IMR-90 (cell line): ENCODE data around the gene LTBP2. TPM values are rescaled to one million over a fixed set of nuclear protein-coding genes. Genes with fewer than 3 reads are reported as not detected.

Experiments used
- ATAC-seq: fragments of 200-7000 bp; cut with Tn5 transposase; 2 replicates; pipeline ENCODE4 v1.9.1; 2020; ENCODE audit warnings: low read depth, mild to moderate bottlenecking, moderate library complexity
- BruUV-seq: library from RNA; stranded (reverse); fragments of 400-500 nt; replicated peaks from 2 replicates; lab custom pipeline; 2021; lab: Mats Ljungman, UMichigan
- CTCF ChIA-PET: fragments of 300-600 bp; formaldehyde crosslinking; extraction: SDS; loops from one replicate; lab custom pipeline; 2021; ENCODE audit warnings: antibody characterized with exemption; lab: Yijun Ruan, JAX
- POLR2A ChIA-PET: fragments of 300-600 bp; sonication (Branson Sonifier 250); formaldehyde crosslinking; loops from one replicate; lab custom pipeline; 2022; ENCODE audit warnings: antibody characterized with exemption; ENCODE audit not compliant: unreplicated experiment; lab: Charles Lee
- DNase-seq: peaks from one replicate; pipeline ENCODE4 v3.0.0; 2013
- H2AFZ ChIP-seq: replicated peaks from 2 replicates; pipeline ENCODE3; 2013; ENCODE audit warnings: low read length, mild to moderate bottlenecking; ENCODE audit not compliant: poor library complexity
- H2AK5ac ChIP-seq: 2 replicates; pipeline ENCODE4 v1.6.1; 2013; ENCODE audit warnings: low read depth, low read length, inconsistent platforms
- H2AK9ac ChIP-seq: replicated peaks from 2 replicates; pipeline ENCODE3; 2013; ENCODE audit warnings: mild to moderate bottlenecking, low read depth, low read length, moderate library complexity; ENCODE audit not compliant: poor library complexity
- H2BK120ac ChIP-seq: 2 replicates; pipeline ENCODE4 v1.6.1; 2013; ENCODE audit warnings: low read depth, low read length, inconsistent platforms
- H2BK15ac ChIP-seq: 3 replicates; pipeline ENCODE4 v1.6.1; 2013; ENCODE audit warnings: low read depth, low read length, inconsistent platforms
- H2BK20ac ChIP-seq: 2 replicates; pipeline ENCODE4 v1.6.1; 2013; ENCODE audit warnings: low read depth, mild to moderate bottlenecking, inconsistent platforms, low read length, moderate library complexity
- H2BK5ac ChIP-seq: 2 replicates; pipeline ENCODE4 v1.6.1; 2013; ENCODE audit warnings: mild to moderate bottlenecking, low read depth, low read length, inconsistent platforms; ENCODE audit not compliant: poor library complexity, severe bottlenecking
- H3K14ac ChIP-seq: replicated peaks from 2 replicates; pipeline ENCODE4 v1.6.1; 2013; ENCODE audit warnings: low read depth, low read length, inconsistent platforms
- H3K18ac ChIP-seq: 2 replicates; pipeline ENCODE4 v1.6.1; 2013; ENCODE audit warnings: low read depth, low read length, control low read depth
- H3K23ac ChIP-seq: 2 replicates; pipeline ENCODE4 v1.6.1; 2013; ENCODE audit warnings: low read depth, low read length, inconsistent platforms
- H3K27ac ChIP-seq: 2 replicates; pipeline ENCODE4 v1.5.1; 2013; ENCODE audit warnings: mild to moderate bottlenecking, control low read depth, low read length; ENCODE audit not compliant: insufficient read depth
- H3K27me3 ChIP-seq: 2 replicates; pipeline ENCODE4 v1.6.1; 2013; ENCODE audit warnings: low read length; ENCODE audit not compliant: control insufficient read depth, insufficient read depth
- H3K36me3 ChIP-seq: 2 replicates; pipeline ENCODE4 v1.6.1; 2013; ENCODE audit warnings: low read length, mixed read lengths; ENCODE audit not compliant: control insufficient read depth, insufficient read depth
- H3K4ac ChIP-seq: 2 replicates; pipeline ENCODE4 v1.6.1; 2013; ENCODE audit warnings: low read depth, low read length, inconsistent platforms
- H3K4me1 ChIP-seq: 2 replicates; pipeline ENCODE4 v1.6.1; 2013; ENCODE audit warnings: low read length, mixed read lengths; ENCODE audit not compliant: control insufficient read depth, insufficient read depth
- H3K4me2 ChIP-seq: 2 replicates; pipeline ENCODE4 v1.6.1; 2013; ENCODE audit warnings: low read depth, mild to moderate bottlenecking, control low read depth, low read length, moderate library complexity
- H3K4me3 ChIP-seq: 2 replicates; pipeline ENCODE4 v1.5.1; 2013; ENCODE audit warnings: low read depth, mild to moderate bottlenecking, control low read depth, low read length, moderate library complexity; ENCODE audit not compliant: insufficient read depth
- H3K56ac ChIP-seq: 2 replicates; pipeline ENCODE4 v1.6.1; 2013; ENCODE audit warnings: low read length, inconsistent platforms; ENCODE audit not compliant: insufficient read depth; ENCODE audit errors: extremely low read depth
- H3K79me1 ChIP-seq, 2 experiments: 2 replicates each; pipeline ENCODE4 v1.6.1; 2013; ENCODE audit warnings: low read length in 2 of 2, inconsistent platforms in 1 of 2, low read depth in 1 of 2
- H3K9ac ChIP-seq: 2 replicates; pipeline ENCODE4 v1.6.1; 2013; ENCODE audit warnings: low read depth, low read length, control low read depth
- H3K9me1 ChIP-seq: 2 replicates; pipeline ENCODE4 v1.6.1; 2013; ENCODE audit warnings: low read length, inconsistent platforms; ENCODE audit not compliant: insufficient read depth
- H3K9me3 ChIP-seq: 2 replicates; pipeline ENCODE4 v1.6.1; 2013; ENCODE audit warnings: low read length; ENCODE audit not compliant: control insufficient read depth, insufficient read depth
- H4K20me1 ChIP-seq: 2 replicates; pipeline ENCODE4 v1.6.1; 2013; ENCODE audit warnings: low read length, inconsistent platforms; ENCODE audit not compliant: insufficient read depth
- H4K5ac ChIP-seq: 2 replicates; pipeline ENCODE4 v1.6.1; 2013; ENCODE audit warnings: mild to moderate bottlenecking, low read depth, low read length, control low read depth
- H4K8ac ChIP-seq, 2 experiments: 2 replicates each; pipeline ENCODE4 v1.6.1; 2013; ENCODE audit warnings: low read depth in 2 of 2, low read length in 2 of 2, control low read depth in 1 of 2, inconsistent platforms in 1 of 2
- H4K91ac ChIP-seq: 2 replicates; pipeline ENCODE4 v1.6.1; 2013; ENCODE audit warnings: low read depth, low read length, inconsistent platforms; ENCODE audit not compliant: insufficient read depth
- BHLHE40 ChIP-seq: fragments of 150-350 bp; IDR thresholded peaks from 2 replicates; pipeline ENCODE4 v1.6.1; 2016; ENCODE audit warnings: mild to moderate bottlenecking, low read depth, low read length
- CEBPB ChIP-seq: IDR thresholded peaks from 2 replicates; pipeline ENCODE4 v1.6.1; 2012; ENCODE audit warnings: low read depth, low read length, improper control_type of control experiment
- CHD1 ChIP-seq: IDR thresholded peaks from 2 replicates; pipeline ENCODE4 v1.6.1; 2012; ENCODE audit warnings: low read depth, low read length, improper control_type of control experiment
- MAZ ChIP-seq: IDR thresholded peaks from 2 replicates; pipeline ENCODE4 v1.6.1; 2012; ENCODE audit warnings: low read depth, mild to moderate bottlenecking, low read length, improper control_type of control experiment, moderate library complexity, borderline replicate concordance
- POLR2A ChIP-seq: IDR thresholded peaks from 2 replicates; pipeline ENCODE4 v1.6.1; 2012; ENCODE audit warnings: mild to moderate bottlenecking, low read depth, low read length
- RAD21 ChIP-seq: IDR thresholded peaks from 2 replicates; pipeline ENCODE4 v1.6.1; 2012; ENCODE audit warnings: low read length, improper control_type of control experiment
- WGBS, 2 experiments: methylation state at CpG; one replicate each; pipeline versions ENCODE4 v1.1.5 to v1.1.7; 2013; ENCODE audit warnings: missing lambda C conversion rate in 2 of 2; ENCODE audit not compliant: insufficient read length in 1 of 2; ENCODE audit errors: extremely low coverage in 2 of 2; 5-methylcytosine and 5-hydroxymethylcytosine counted together
- dilution Hi-C: fragments of 300-500 bp; cut with HindIII; formaldehyde crosslinking; loops from one replicate; pipeline ENCODE4 v1.14.3; 2018; ENCODE audit warnings: low sequenced_read_pairs; ENCODE audit not compliant: unreplicated experiment
- in situ Hi-C: fragments of 300-500 bp; cut with MboI; formaldehyde crosslinking; loops from 3 replicates; pipeline ENCODE4 v1.14.3; 2019; ENCODE audit warnings: low sequenced_read_pairs, inconsistent platforms, mixed read lengths
- intact Hi-C: fragments of 100-400 bp; cut with micrococcal nuclease; formaldehyde crosslinking; loops from 2 replicates; pipeline ENCODE4 v1.10.0; 2022
- polyA plus RNA-seq, 3 experiments: library from polyadenylated mRNA; depleted of rRNA; stranded (reverse); fragments of >200 nt; gene quantifications; 2 replicates each; pipeline ENCODE4 v1.2.3, GENCODE V29; 2012; ENCODE audit warnings: low replicate concordance in 1 of 3
- total RNA-seq: library from RNA; depleted of rRNA; stranded (reverse); fragments of >200 nt; gene quantifications from 2 replicates; pipeline ENCODE4 v1.2.3, GENCODE V29; 2012
- TF ChIP-seq, protein P1 (sequence below): conservative IDR thresholded peaks from 2 replicates; pipeline ENCODE4 v1.5.1; 2012; ENCODE audit warnings: mild to moderate bottlenecking, low read depth, low read length, improper control_type of control experiment

LTBP2 gene
- total and polyA plus RNA-seq, 2 of the 4 experiments (the other 2 are of a cell fraction), result 23.8 to 79.3 TPM

- H2AK5ac ChIP-seq, result peak within 1 kb of the TSS; percentile 44
- ChIA-PET POLR2A (no interaction called here), CTCF (interaction anchor here (1.1 kb wide), 1 partner anchor 8 kb away, joined by 4 read pairs; no protein-coding TSS in a partner anchor)
- H3K4me3 ChIP-seq, result peak within 1 kb of the TSS; percentile 93
- peak; percentile 99 for DNase-seq
- no TSS peak for BruUV-seq
- no peak within 1 kb of the TSS for H2BK20ac ChIP-seq
- intact Hi-C loops, result no loop called here
- no peak within 1 kb of the TSS for H2BK15ac ChIP-seq
- H3K14ac ChIP-seq, result peak within 1 kb of the TSS; percentile 91
- peak within 1 kb of the TSS; percentile 73; the same call in 1 of the 2 replicates for H3K56ac ChIP-seq
- in situ Hi-C loops, result no loop called here
- peak within 1 kb of the TSS; percentile 72 for H3K27ac ChIP-seq
- H4K91ac ChIP-seq, result peak within 1 kb of the TSS; percentile 85
- WGBS, 2 experiments, result 1% methylated on average over 17 of the region's 73 CpGs; no CpG with 5 or more reads in 1 of the 2 experiments
- peak within 1 kb of the TSS; percentile 98 for H3K4me2 ChIP-seq
- H4K5ac ChIP-seq, result peak within 1 kb of the TSS; percentile 32; the same call in 1 of the 2 replicates
- peak within 1 kb of the TSS; percentile 89 for H3K23ac ChIP-seq
- H3K4ac ChIP-seq, result peak within 1 kb of the TSS; percentile 84
- peaks cover 34 to 47% of the 10 kb centered on the region in 2 experiments for H3K79me1 ChIP-seq
- peaks cover 7% of the 10 kb centered on the region for H3K4me1 ChIP-seq
- no peak for TF ChIP-seq RAD21
- TF ChIP-seq CEBPB, result no peak
- peak; percentile 71; the same call in 1 of the 2 replicates for TF ChIP-seq MAZ
- TF ChIP-seq CHD1, result no peak
- TF ChIP-seq, protein P1, sequence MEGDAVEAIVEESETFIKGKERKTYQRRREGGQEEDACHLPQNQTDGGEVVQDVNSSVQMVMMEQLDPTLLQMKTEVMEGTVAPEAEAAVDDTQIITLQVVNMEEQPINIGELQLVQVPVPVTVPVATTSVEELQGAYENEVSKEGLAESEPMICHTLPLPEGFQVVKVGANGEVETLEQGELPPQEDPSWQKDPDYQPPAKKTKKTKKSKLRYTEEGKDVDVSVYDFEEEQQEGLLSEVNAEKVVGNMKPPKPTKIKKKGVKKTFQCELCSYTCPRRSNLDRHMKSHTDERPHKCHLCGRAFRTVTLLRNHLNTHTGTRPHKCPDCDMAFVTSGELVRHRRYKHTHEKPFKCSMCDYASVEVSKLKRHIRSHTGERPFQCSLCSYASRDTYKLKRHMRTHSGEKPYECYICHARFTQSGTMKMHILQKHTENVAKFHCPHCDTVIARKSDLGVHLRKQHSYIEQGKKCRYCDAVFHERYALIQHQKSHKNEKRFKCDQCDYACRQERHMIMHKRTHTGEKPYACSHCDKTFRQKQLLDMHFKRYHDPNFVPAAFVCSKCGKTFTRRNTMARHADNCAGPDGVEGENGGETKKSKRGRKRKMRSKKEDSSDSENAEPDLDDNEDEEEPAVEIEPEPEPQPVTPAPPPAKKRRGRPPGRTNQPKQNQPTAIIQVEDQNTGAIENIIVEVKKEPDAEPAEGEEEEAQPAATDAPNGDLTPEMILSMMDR, result no peak
- peak; percentile 85 for TF ChIP-seq BHLHE40
- peak; percentile 63; the same call in 1 of the 2 replicates for TF ChIP-seq POLR2A
- peak within 1 kb of the TSS; percentile 94 for H2AFZ ChIP-seq
- peaks cover 7% of the 10 kb centered on the region; the same call in 1 of the 2 replicates for H3K9me1 ChIP-seq
- peak; percentile 93 for ATAC-seq
- H3K36me3 ChIP-seq, result peaks cover 2% of the 10 kb centered on the region; the same call in 1 of the 2 replicates
- no peaks in the 10 kb centered on the region for H3K9me3 ChIP-seq
- peaks cover 3% of the 10 kb centered on the region; the same call in 1 of the 2 replicates for H4K20me1 ChIP-seq
- peak within 1 kb of the TSS; percentile 53 to 83 for H4K8ac ChIP-seq
- H3K9ac ChIP-seq, result peak within 1 kb of the TSS; percentile 80
- no peak within 1 kb of the TSS; the same call in 1 of the 2 replicates for H2BK120ac ChIP-seq
- no peaks in the 10 kb centered on the region for H3K27me3 ChIP-seq
- H3K18ac ChIP-seq, result peak within 1 kb of the TSS; percentile 16; the same call in 1 of the 2 replicates
- peak within 1 kb of the TSS; percentile 89 for H2AK9ac ChIP-seq
- dilution Hi-C loops, result no loop called here
- peak within 1 kb of the TSS; percentile 21 for H2BK5ac ChIP-seq
These were observed 118.4 kb downstream of the LTBP2 start, which contains the start of gene ISCA2 for GRCh38 chr14:74493343-74494261. TSS of gene ISCA2 (plus strand) at chr14:74493765. CDS start at chr14:74493775, 10 bp downstream.
